Smooth muscle cell (in vitro differentiated cells): ENCODE data around the gene SERPINA3. TPM values are rescaled to one million over a fixed set of nuclear protein-coding genes. Genes with fewer than 3 reads are reported as not detected.

Experiments
- DNase-seq: peaks from one replicate; lab custom pipeline; 2025; ENCODE audit not compliant: unreplicated experiment; lab: John Stamatoyannopoulos, UW
- H2AFZ ChIP-seq: fragments of 200-600 bp; sonication (generic); 2 replicates; pipeline ENCODE4 v1.6.0; 2016; ENCODE audit warnings: antibody characterized with exemption, low read depth, mild to moderate bottlenecking
- H3F3A ChIP-seq: fragments of 200-600 bp; sonication (generic); 2 replicates; pipeline ENCODE4 v1.6.0; 2017; ENCODE audit warnings: antibody characterized with exemption, low read depth
- H3K27ac ChIP-seq: fragments of 200-600 bp; sonication (generic); 2 replicates; pipeline ENCODE4 v1.5.1; 2016; ENCODE audit warnings: low read depth, mild to moderate bottlenecking
- H3K27me3 ChIP-seq: fragments of 200-600 bp; sonication (generic); 2 replicates; pipeline ENCODE4 v1.6.1; 2016; ENCODE audit warnings: low read depth, mild to moderate bottlenecking
- H3K36me3 ChIP-seq: fragments of 200-600 bp; sonication (generic); 2 replicates; pipeline ENCODE4 v1.5.1; 2016; ENCODE audit warnings: low read depth
- H3K4me1 ChIP-seq: fragments of 200-600 bp; sonication (generic); 2 replicates; pipeline ENCODE4 v1.5.1; 2016; ENCODE audit warnings: low read depth
- H3K4me2 ChIP-seq: fragments of 200-600 bp; sonication (generic); 2 replicates; pipeline ENCODE4 v1.6.0; 2016; ENCODE audit warnings: mild to moderate bottlenecking
- H3K4me3 ChIP-seq: fragments of 200-600 bp; sonication (generic); 2 replicates; pipeline ENCODE4 v1.5.1; 2016; ENCODE audit warnings: mild to moderate bottlenecking
- H3K79me2 ChIP-seq: fragments of 200-600 bp; sonication (generic); 2 replicates; pipeline ENCODE4 v1.6.0; 2016; ENCODE audit warnings: low read depth, mild to moderate bottlenecking
- H3K9ac ChIP-seq: fragments of 200-600 bp; sonication (generic); 2 replicates; pipeline ENCODE4 v1.6.0; 2016; ENCODE audit warnings: low read depth
- H3K9me3 ChIP-seq: fragments of 200-600 bp; sonication (generic); replicated peaks from 2 replicates; pipeline ENCODE4 v1.5.1; 2016; ENCODE audit warnings: low read depth
- H4K20me1 ChIP-seq: fragments of 200-600 bp; sonication (generic); 2 replicates; pipeline ENCODE4 v1.6.0; 2016; ENCODE audit warnings: low read depth
- WGBS: methylation state at CpG from one replicate; pipeline ENCODE4 v1.1.7; 2016; ENCODE audit warnings: low lambda C conversion rate; 5-methylcytosine and 5-hydroxymethylcytosine counted together
- polyA plus RNA-seq: library from polyadenylated mRNA; unstranded; fragments of >200 nt; fragmentation: Nextera tagmentation; extraction: Ambion mirVana; gene quantifications from 2 replicates; pipeline ENCODE4 v1.2.1, GENCODE V29; 2016
- total RNA-seq: library from RNA; depleted of rRNA; stranded (reverse); fragments of >200 nt; gene quantifications from 2 replicates; pipeline ENCODE4 v1.2.3, GENCODE V29; 2014
- TF ChIP-seq, protein P1 (sequence below): fragments of 200-600 bp; sonication (generic); IDR thresholded peaks from 2 replicates; pipeline ENCODE4 v1.5.1; 2017; ENCODE audit warnings: borderline replicate concordance, mild to moderate bottlenecking, antibody characterized with exemption; ENCODE audit not compliant: insufficient read depth, poor library complexity, severe bottlenecking

The SERPINA3 gene
- total and polyA plus RNA-seq, 2 experiments from 2014 or later, result 0.45 to 3.2 TPM

DNA sequence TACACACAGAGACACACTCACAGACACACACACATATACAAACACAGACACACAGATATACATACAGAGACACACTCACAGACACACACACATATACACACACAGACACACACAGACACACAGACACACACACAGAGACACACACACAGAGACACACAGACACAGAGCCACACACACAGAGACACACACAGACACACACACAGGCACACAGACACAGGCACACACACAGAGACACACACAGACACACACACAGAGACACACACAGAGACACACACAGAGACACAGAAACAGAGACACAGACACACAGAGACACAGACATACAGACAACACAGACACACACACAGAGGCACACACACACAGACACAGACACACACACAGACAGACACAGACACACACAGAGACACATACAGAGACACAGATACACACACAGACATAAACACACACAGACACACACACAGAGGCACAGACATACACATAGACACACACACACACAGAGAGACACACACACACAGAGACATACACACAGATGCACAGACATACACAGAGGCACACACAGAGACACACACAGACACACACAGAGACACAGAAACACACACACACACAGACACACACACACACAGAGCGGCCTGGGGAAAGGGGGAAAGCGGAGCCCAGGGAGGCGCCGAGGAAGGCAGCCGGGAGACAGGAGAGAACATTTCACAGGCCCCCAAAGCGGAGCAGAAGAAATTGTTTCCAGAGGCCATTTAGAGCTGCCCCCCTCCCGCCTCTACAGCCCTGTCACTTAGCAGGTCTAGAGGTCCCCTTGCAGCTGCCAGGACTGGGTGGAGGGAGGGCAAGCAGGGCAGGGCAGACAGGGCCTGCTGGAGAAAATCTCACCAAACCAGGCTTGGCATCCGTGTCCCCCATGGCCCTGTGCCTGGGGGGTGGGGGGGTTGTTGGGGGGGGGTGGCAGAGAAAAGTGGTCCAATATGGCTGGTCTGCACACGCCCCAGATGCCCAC, 38.9 kb downstream of the SERPINA3 start:
- Histone ChIP-seq H3K9me3 (no peaks in the 10 kb centered on the region), H3K27me3 (no peaks in the 10 kb centered on the region), H2AFZ (no peak overlapping the region), H3K4me2 (no peak overlapping the region), H3K27ac (no peak overlapping the region), H3K4me3 (no peak overlapping the region), H3F3A (no peaks in the 10 kb centered on the region), H4K20me1 (no peaks in the 10 kb centered on the region), H3K9ac (no peak overlapping the region), H3K4me1 (no peaks in the 10 kb centered on the region), H3K79me2 (no peaks in the 10 kb centered on the region), H3K36me3 (no peaks in the 10 kb centered on the region)
- 83% methylated on average over 9 of the region's 9 CpGs for WGBS
- no peak for DNase-seq
- TF ChIP-seq, protein P1, sequence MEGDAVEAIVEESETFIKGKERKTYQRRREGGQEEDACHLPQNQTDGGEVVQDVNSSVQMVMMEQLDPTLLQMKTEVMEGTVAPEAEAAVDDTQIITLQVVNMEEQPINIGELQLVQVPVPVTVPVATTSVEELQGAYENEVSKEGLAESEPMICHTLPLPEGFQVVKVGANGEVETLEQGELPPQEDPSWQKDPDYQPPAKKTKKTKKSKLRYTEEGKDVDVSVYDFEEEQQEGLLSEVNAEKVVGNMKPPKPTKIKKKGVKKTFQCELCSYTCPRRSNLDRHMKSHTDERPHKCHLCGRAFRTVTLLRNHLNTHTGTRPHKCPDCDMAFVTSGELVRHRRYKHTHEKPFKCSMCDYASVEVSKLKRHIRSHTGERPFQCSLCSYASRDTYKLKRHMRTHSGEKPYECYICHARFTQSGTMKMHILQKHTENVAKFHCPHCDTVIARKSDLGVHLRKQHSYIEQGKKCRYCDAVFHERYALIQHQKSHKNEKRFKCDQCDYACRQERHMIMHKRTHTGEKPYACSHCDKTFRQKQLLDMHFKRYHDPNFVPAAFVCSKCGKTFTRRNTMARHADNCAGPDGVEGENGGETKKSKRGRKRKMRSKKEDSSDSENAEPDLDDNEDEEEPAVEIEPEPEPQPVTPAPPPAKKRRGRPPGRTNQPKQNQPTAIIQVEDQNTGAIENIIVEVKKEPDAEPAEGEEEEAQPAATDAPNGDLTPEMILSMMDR, result no peak

DNA sequence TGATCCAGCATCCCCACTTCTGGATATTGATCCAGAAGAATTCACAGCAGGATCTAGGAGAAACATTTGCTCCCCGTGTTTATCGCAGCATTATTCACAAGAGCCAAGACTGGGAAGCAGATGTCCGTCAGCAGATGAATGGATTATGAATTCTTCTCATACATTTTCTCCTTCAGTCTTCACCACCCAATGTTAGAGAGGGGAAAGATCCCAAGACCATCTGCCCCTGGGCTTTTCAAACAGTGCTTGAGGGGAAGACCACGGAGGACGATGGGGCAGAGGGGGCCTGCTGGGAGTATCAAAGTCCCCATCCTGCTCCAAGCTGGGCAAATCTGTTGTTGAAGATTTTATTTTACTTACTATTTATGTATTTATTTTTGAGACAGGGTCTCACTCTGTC, 41.1 kb downstream of the SERPINA3 start:
- no peak overlapping the region for H3K4me2 ChIP-seq
- H3K4me3 ChIP-seq, result no peak overlapping the region
- no peaks in the 10 kb centered on the region for H3K27me3 ChIP-seq
- no peaks in the 10 kb centered on the region for H3K36me3 ChIP-seq
- TF ChIP-seq, protein P1, result no peak
- WGBS, result 89% methylated on average over 5 of the region's 5 CpGs
- no peak overlapping the region for H3K27ac ChIP-seq
- no peak overlapping the region for H3K9ac ChIP-seq
- H3K4me1 ChIP-seq, result no peaks in the 10 kb centered on the region
- no peaks in the 10 kb centered on the region for H3F3A ChIP-seq
- no peaks in the 10 kb centered on the region for H4K20me1 ChIP-seq
- no peaks in the 10 kb centered on the region for H3K9me3 ChIP-seq
- H2AFZ ChIP-seq, result no peak overlapping the region
- DNase-seq, result no peak
- no peaks in the 10 kb centered on the region for H3K79me2 ChIP-seq

DNA sequence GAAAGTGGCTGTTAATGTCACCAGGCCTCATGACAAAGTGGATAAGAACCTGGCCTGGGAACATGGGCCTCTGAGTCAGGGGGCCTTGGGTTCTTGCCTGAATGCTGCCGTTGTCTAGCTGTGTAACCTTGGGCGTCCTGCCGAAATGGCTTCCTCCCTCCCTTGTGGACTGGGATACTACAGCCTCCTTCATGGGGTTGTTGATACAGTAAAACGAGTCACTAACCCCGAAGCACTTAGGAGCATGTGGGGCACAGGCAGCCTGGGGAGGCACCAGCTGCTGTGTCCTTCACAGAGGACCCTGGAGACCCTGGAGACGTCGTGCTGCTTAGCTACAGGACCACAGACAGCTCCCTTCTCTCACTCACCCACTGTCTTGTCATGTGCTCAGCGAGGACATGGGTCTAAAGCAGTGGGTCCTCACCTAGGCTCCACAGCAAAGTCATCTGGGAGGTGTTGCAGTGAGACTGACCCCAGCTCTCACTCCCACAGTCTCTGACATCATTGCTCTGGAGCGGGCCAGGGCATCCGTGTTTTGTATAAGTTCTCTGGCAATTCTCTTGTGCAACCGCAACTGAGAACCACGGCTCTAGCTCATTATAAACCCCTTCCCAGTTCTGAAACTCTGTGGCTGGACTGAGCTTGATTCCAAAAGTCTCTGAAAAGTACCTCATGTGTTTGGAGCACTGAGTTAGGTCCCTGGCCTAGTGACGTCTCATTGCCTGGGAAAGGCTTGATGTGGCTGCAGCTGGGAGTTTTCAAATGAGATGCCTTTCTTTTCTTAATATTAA, 42.1 kb downstream of the SERPINA3 start:
- Histone ChIP-seq H3K9ac (no peak overlapping the region), H3K4me1 (no peaks in the 10 kb centered on the region), H4K20me1 (no peaks in the 10 kb centered on the region), H3K9me3 (no peaks in the 10 kb centered on the region), H3F3A (no peaks in the 10 kb centered on the region), H3K27me3 (no peaks in the 10 kb centered on the region), H2AFZ (no peak overlapping the region), H3K4me3 (no peak overlapping the region), H3K36me3 (no peaks in the 10 kb centered on the region), H3K79me2 (no peaks in the 10 kb centered on the region), H3K27ac (no peak overlapping the region), H3K4me2 (no peak overlapping the region)
- 81% methylated on average over 13 of the region's 13 CpGs for WGBS
- no peak for DNase-seq
- TF ChIP-seq, protein P1, result no peak
